H1 (cell line): ENCODE results near the gene APOC3. TPM values are rescaled to one million over a fixed set of nuclear protein-coding genes. Genes with fewer than 3 reads are reported as not detected.

Experiments
- CTCF ChIA-PET: fragments of 300-600 bp; sonication (Branson Sonifier 250); formaldehyde crosslinking; loops from one replicate; lab custom pipeline; 2021; ENCODE audit not compliant: partially characterized antibody; lab: Charles Lee
- POLR2A ChIA-PET: fragments of 300-600 bp; sonication (Branson Sonifier 250); formaldehyde crosslinking; loops from one replicate; lab custom pipeline; 2021; ENCODE audit warnings: inconsistent platforms; ENCODE audit not compliant: partially characterized antibody; lab: Charles Lee
- DNase-seq, 2 experiments: peaks; one replicate each; pipeline versions ENCODE4 v3.0.0 to v3.0.0-alpha.2; 2010 to 2022; ENCODE audit warnings: low spot score in 2 of 2, low read depth in 1 of 2, mixed read lengths in 1 of 2
- FAIRE-seq: peaks from 2 replicates; lab custom pipeline; 2011; peaks lifted over from hg19 to GRCh38; lab: Jason Lieb, UNC
- H2AFZ ChIP-seq: 2 replicates; pipeline ENCODE4 v1.8.1; 2012; ENCODE audit warnings: low read length, inconsistent platforms
- H2AK5ac ChIP-seq: 2 replicates; pipeline ENCODE4 v1.6.1; 2013; ENCODE audit warnings: low read depth, low read length
- H2BK120ac ChIP-seq: replicated peaks from 2 replicates; pipeline ENCODE3; 2013; ENCODE audit warnings: low read depth, low read length, inconsistent platforms
- H2BK12ac ChIP-seq: 2 replicates; pipeline ENCODE4 v1.6.1; 2013; ENCODE audit warnings: low read depth, low read length
- H2BK15ac ChIP-seq: 2 replicates; pipeline ENCODE4 v1.6.1; 2013; ENCODE audit warnings: low read length
- H2BK20ac ChIP-seq: 2 replicates; pipeline ENCODE4 v1.6.1; 2013; ENCODE audit warnings: low read length
- H2BK5ac ChIP-seq: 2 replicates; pipeline ENCODE4 v1.6.1; 2013; ENCODE audit warnings: low read depth, low read length
- H3K14ac ChIP-seq: 2 replicates; pipeline ENCODE4 v1.6.1; 2013; ENCODE audit warnings: inconsistent platforms; ENCODE audit not compliant: insufficient read length
- H3K18ac ChIP-seq: 2 replicates; pipeline ENCODE4 v1.6.1; 2013; ENCODE audit warnings: low read length; ENCODE audit errors: extremely low read depth
- H3K23ac ChIP-seq: 2 replicates; pipeline ENCODE4 v1.6.1; 2013; ENCODE audit warnings: inconsistent platforms; ENCODE audit not compliant: insufficient read length
- H3K23me2 ChIP-seq: 2 replicates; pipeline ENCODE4 v1.6.1; 2013; ENCODE audit warnings: low read depth, low read length
- H3K27ac ChIP-seq: 2 replicates; pipeline ENCODE4 v1.6.1; 2011; ENCODE audit warnings: low read depth, low read length, inconsistent platforms
- H3K27me3 ChIP-seq, 4 experiments: replicated peaks in 1 of 4; 1 replicate in 1 of 4; 2 replicates in 3 of 4; pipeline versions ENCODE4 v1.6.1 to v1.8.1; 2011 to 2013; ENCODE audit warnings: low read length in 3 of 4, mild to moderate bottlenecking in 3 of 4, inconsistent platforms in 2 of 4, mixed read lengths in 2 of 4, moderate library complexity in 1 of 4; ENCODE audit not compliant: control insufficient read depth in 3 of 4, insufficient read depth in 3 of 4; ENCODE audit errors: extremely low read depth in 1 of 4
- H3K36me3 ChIP-seq, 4 experiments: 2 replicates each; pipeline versions ENCODE4 v1.6.1 to v1.8.1; 2011 to 2013; ENCODE audit warnings: mild to moderate bottlenecking in 4 of 4, low read length in 3 of 4, moderate library complexity in 2 of 4, control low read depth in 1 of 4, inconsistent platforms in 1 of 4; ENCODE audit not compliant: insufficient read depth in 4 of 4, control insufficient read depth in 2 of 4
- H3K4ac ChIP-seq: replicated peaks from 2 replicates; pipeline ENCODE3; 2013; ENCODE audit warnings: low read length, low read depth, mixed read lengths, inconsistent platforms; ENCODE audit not compliant: insufficient read length
- H3K4me1 ChIP-seq, 4 experiments: replicated peaks in 1 of 4; 1 replicate in 1 of 4; 2 replicates in 3 of 4; pipeline versions ENCODE4 v1.6.1 to v1.8.1; 2011 to 2013; ENCODE audit warnings: low read length in 3 of 4, inconsistent platforms in 2 of 4, mixed read lengths in 1 of 4; ENCODE audit not compliant: insufficient read depth in 4 of 4, control insufficient read depth in 3 of 4
- H3K4me2 ChIP-seq, 2 experiments: 2 replicates each; pipeline versions ENCODE4 v1.6.1 to v1.8.1; 2011 to 2013; ENCODE audit warnings: low read depth in 2 of 2, low read length in 2 of 2, control low read depth in 1 of 2, inconsistent platforms in 1 of 2, mild to moderate bottlenecking in 1 of 2; ENCODE audit not compliant: insufficient read depth in 1 of 2
- H3K4me3 ChIP-seq, 4 experiments: fragments of 200-600, 300-600 bp in 1 of 4; sonication (generic), shearing (Covaris generic), sonication (Bioruptor Twin) in 1 of 4; 2 replicates each; pipeline versions ENCODE4 v1.5.1 to v1.8.1; 2011 to 2016; ENCODE audit warnings: low read length in 4 of 4, low read depth in 3 of 4, control low read depth in 2 of 4, inconsistent platforms in 2 of 4, mild to moderate bottlenecking in 2 of 4, mixed read lengths in 1 of 4, moderate library complexity in 1 of 4; ENCODE audit not compliant: insufficient read depth in 2 of 4; ENCODE audit errors: extremely low read depth in 1 of 4
- H3K56ac ChIP-seq: replicated peaks from 2 replicates; pipeline ENCODE3; 2013; ENCODE audit warnings: low read depth, mild to moderate bottlenecking, mixed read lengths, low read length, inconsistent platforms; ENCODE audit not compliant: insufficient read length
- H3K79me1 ChIP-seq: 2 replicates; pipeline ENCODE4 v1.6.1; 2013; ENCODE audit warnings: low read depth, low read length, control low read depth
- H3K79me2 ChIP-seq, 2 experiments: 2 replicates each; pipeline versions ENCODE4 v1.6.1 to v1.8.1; 2012 to 2013; ENCODE audit warnings: low read length in 2 of 2, mild to moderate bottlenecking in 2 of 2, inconsistent platforms in 1 of 2; ENCODE audit not compliant: insufficient read depth in 2 of 2, control insufficient read depth in 1 of 2
- H3K9ac ChIP-seq, 4 experiments: replicated peaks in 1 of 4; 1 replicate in 1 of 4; 2 replicates in 3 of 4; pipeline versions ENCODE4 v1.6.1 to v1.8.1; 2011 to 2013; ENCODE audit warnings: low read depth in 3 of 4, low read length in 3 of 4, control low read depth in 2 of 4, mild to moderate bottlenecking in 2 of 4, moderate library complexity in 2 of 4, inconsistent platforms in 1 of 4; ENCODE audit errors: extremely low read depth in 1 of 4
- H3K9me3 ChIP-seq, 2 experiments: 2 replicates each; pipeline versions ENCODE4 v1.6.1 to v1.8.1; 2012 to 2013; ENCODE audit warnings: mild to moderate bottlenecking in 2 of 2, moderate library complexity in 2 of 2, control low read depth in 1 of 2, inconsistent platforms in 1 of 2, low read depth in 1 of 2, low read length in 1 of 2, mixed read lengths in 1 of 2; ENCODE audit not compliant: insufficient read depth in 2 of 2
- H4K20me1 ChIP-seq, 2 experiments: replicated peaks in 1 of 2; 2 replicates each; pipeline versions ENCODE3 to v1.8.1; 2011 to 2013; ENCODE audit warnings: inconsistent platforms in 2 of 2, low read length in 2 of 2, mild to moderate bottlenecking in 1 of 2; ENCODE audit not compliant: insufficient read depth in 2 of 2, control insufficient read depth in 1 of 2
- H4K5ac ChIP-seq: 2 replicates; pipeline ENCODE4 v1.6.1; 2013; ENCODE audit warnings: low read length, low read depth, mixed read lengths, inconsistent platforms; ENCODE audit not compliant: insufficient read length
- H4K8ac ChIP-seq: 2 replicates; pipeline ENCODE4 v1.8.0; 2013; ENCODE audit warnings: mild to moderate bottlenecking, moderate library complexity, low read length, inconsistent platforms; ENCODE audit not compliant: insufficient read depth; ENCODE audit errors: extremely low read depth
- H4K91ac ChIP-seq: replicated peaks from 2 replicates; pipeline ENCODE3; 2013; ENCODE audit warnings: low read length, mixed read lengths, inconsistent platforms; ENCODE audit not compliant: insufficient read length
- ASH2L ChIP-seq: fragments of 200-600, 300-600 bp; sonication (generic); IDR thresholded peaks from one replicate; pipeline ENCODE4 v1.7.1; 2017; ENCODE audit warnings: low read length
- CBX8 ChIP-seq: fragments of 300-800, 300-1000 bp; sonication (generic); IDR thresholded peaks from 2 replicates; pipeline ENCODE4 v1.7.1; 2016; ENCODE audit warnings: low read depth, low read length, borderline replicate concordance
- CEBPB ChIP-seq: IDR thresholded peaks from 2 replicates; pipeline ENCODE4 v1.6.1; 2012; ENCODE audit warnings: low read depth, low read length
- CTCF ChIP-seq, 3 experiments: IDR thresholded peaks; 1 replicate in 2 of 3; 2 replicates in 1 of 3; pipeline versions ENCODE4 v1.5.1 to v1.6.1; 2011; ENCODE audit warnings: low read length in 3 of 3, mild to moderate bottlenecking in 3 of 3, inconsistent platforms in 2 of 3, low read depth in 1 of 3, moderate library complexity in 1 of 3; ENCODE audit not compliant: insufficient read depth in 1 of 3; ENCODE audit errors: control extremely low read depth in 1 of 3
- FOSL1 ChIP-seq: IDR thresholded peaks from 2 replicates; pipeline ENCODE4 v1.6.1; 2011; ENCODE audit warnings: mild to moderate bottlenecking, low read depth, low read length, moderate library complexity; ENCODE audit not compliant: insufficient read depth
- POLR2AphosphoS5 ChIP-seq: IDR thresholded peaks from 2 replicates; pipeline ENCODE4 v1.6.1; 2011; ENCODE audit warnings: low read depth, low read length
- SAP30 ChIP-seq: fragments of 300-600 bp; sonication (generic); IDR thresholded peaks from 2 replicates; pipeline ENCODE4 v1.7.1; 2012; ENCODE audit warnings: low read length, moderate library complexity, mild to moderate bottlenecking, inconsistent platforms; ENCODE audit not compliant: insufficient read depth, insufficient replicate concordance
- WGBS, 2 experiments: shearing (Covaris generic) in 1 of 2; methylation state at CpG; one replicate each; pipeline versions ENCODE4 v1.1.6 to v1.1.7; 2013 to 2015; ENCODE audit warnings: low lambda C conversion rate in 2 of 2, mixed read lengths in 2 of 2, inconsistent platforms in 1 of 2, low coverage in 1 of 2, missing lambda C conversion rate in 1 of 2; ENCODE audit not compliant: insufficient replicate concordance in 2 of 2, insufficient coverage in 1 of 2, insufficient read length in 1 of 2; ENCODE audit errors: extremely low coverage in 1 of 2, missing lambda C conversion rate in 1 of 2; 5-methylcytosine and 5-hydroxymethylcytosine counted together
- polyA plus RNA-seq, 7 experiments: library from polyadenylated mRNA; depleted of rRNA in 3 of 7; stranded (reverse) in 5 of 7; unstranded in 2 of 7; fragments of >200 nt in 5 of 7; fragments of 200-250 nt in 2 of 7; gene quantifications; 1 replicate in 5 of 7; 2 replicates in 1 of 7; 4 replicates in 1 of 7; pipeline versions ENCODE4 v1.2.1 to v1.2.3, GENCODE V29; 2011 to 2013; ENCODE audit warnings: missing spikeins in 2 of 7, mixed read lengths in 2 of 7
- total RNA-seq: library from RNA; stranded (reverse); fragmentation: NEBNext Ultra II Directional; extraction: Animal tissue kit (Norgen Biotek cat#: 25700); gene quantifications from 2 replicates; pipeline ENCODE4 v1.2.1, GENCODE V29; 2021

The APOC3 gene
- total and polyA plus RNA-seq, 2 of the 8 experiments (the other 6 are each of a cell fraction or from before 2014, with no cell fraction given) = not detected

- H3K14ac ChIP-seq = no peak within 1 kb of the TSS
- H2AFZ ChIP-seq = no peak within 1 kb of the TSS; the same call in 1 of the 2 replicates
- no peak within 1 kb of the TSS for H2AK5ac ChIP-seq
- H3K4me2 ChIP-seq = no peak within 1 kb of the TSS
- H3K4ac ChIP-seq = no peak within 1 kb of the TSS
- H2BK5ac ChIP-seq = no peak within 1 kb of the TSS
- no peak for TF ChIP-seq CBX8
- TF ChIP-seq SAP30 = no peak
- TF ChIP-seq CEBPB = no peak
- no peak for TF ChIP-seq ASH2L
- TF ChIP-seq CTCF (IDR thresholded peaks at IDR 0.05; ENCODE audit: control extremely low read depth in 1 of 3, insufficient read depth in 1 of 3, low read depth in 1 of 3, low read length in 3 of 3) = no peak
- no peak for TF ChIP-seq POLR2AphosphoS5
- TF ChIP-seq FOSL1 = no peak
- no peaks in the 10 kb centered on the region for H3K79me1 ChIP-seq
- no peak within 1 kb of the TSS for H3K4me3 ChIP-seq
- H3K27ac ChIP-seq = no peak within 1 kb of the TSS
- FAIRE-seq (no peak), DNase-seq (no peak)
- WGBS, 2 experiments = 91% methylated on average over 12 of the region's 16 CpGs; no CpG with 5 or more reads in 1 of the 2 experiments
- no peak within 1 kb of the TSS for H4K91ac ChIP-seq
- H3K56ac ChIP-seq = no peak within 1 kb of the TSS
- no peaks in the 10 kb centered on the region for H4K20me1 ChIP-seq
- no peak within 1 kb of the TSS for H3K18ac ChIP-seq
- H3K27me3 ChIP-seq = no peaks in the 10 kb centered on the region
- no peak within 1 kb of the TSS for H2BK12ac ChIP-seq
- no peaks in the 10 kb centered on the region for H3K4me1 ChIP-seq
- H4K8ac ChIP-seq = peak within 1 kb of the TSS; percentile 71
- H4K5ac ChIP-seq = no peak within 1 kb of the TSS
- CTCF ChIA-PET = interaction anchor here (0.6 to 6.9 kb wide), 12 partner anchors 10 to 307 kb away, joined by 3 to 60 read pairs (median 4); partner anchors contain the start of genes APOA1, APOA5 and ZPR1
- no peaks in the 10 kb centered on the region for H3K36me3 ChIP-seq
- no peaks in the 10 kb centered on the region for H3K9me3 ChIP-seq
- no peak within 1 kb of the TSS for H3K9ac ChIP-seq
- no peaks in the 10 kb centered on the region for H3K23me2 ChIP-seq
- POLR2A ChIA-PET = interaction anchor here (0.7 kb wide), 1 partner anchor 12 kb away, joined by 3 read pairs; no protein-coding TSS in a partner anchor
- H2BK20ac ChIP-seq = no peak within 1 kb of the TSS
- H2BK15ac ChIP-seq = no peak within 1 kb of the TSS
- no peak within 1 kb of the TSS for H2BK120ac ChIP-seq
- H3K79me2 ChIP-seq = no peaks in the 10 kb centered on the region
- H3K23ac ChIP-seq = no peak within 1 kb of the TSS
Measured at GRCh38 chr11:116823031-116823843, 6.5 kb upstream of the APOC3 start, which contains the start of gene APOA4. APOA4 (minus strand) TSS chr11:116823304; CDS start chr11:116823191, 113 bp downstream.
